ENCODE data around the gene VILL.

DNA sequence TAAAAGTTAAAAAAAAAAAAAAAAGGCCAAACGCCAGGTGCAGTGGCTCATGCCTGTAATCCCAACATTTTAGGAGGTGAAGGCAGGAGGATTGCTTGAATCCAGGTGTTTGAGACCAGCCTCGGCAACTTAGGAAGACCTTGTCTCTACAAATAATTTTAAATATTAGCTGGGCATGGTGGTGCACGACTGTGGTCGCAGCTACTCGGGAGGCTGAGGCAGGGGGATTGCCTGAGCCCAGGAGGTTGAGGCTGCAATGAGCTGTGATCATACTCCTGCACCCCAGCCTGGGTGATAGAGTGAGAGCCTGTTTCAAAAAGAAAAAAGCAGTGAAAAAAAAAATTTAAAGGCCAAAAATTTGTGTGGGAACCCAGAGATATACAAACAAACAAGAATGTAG is 45.7 kb downstream of the VILL start:
- TF ChIP-seq, protein P1, sequence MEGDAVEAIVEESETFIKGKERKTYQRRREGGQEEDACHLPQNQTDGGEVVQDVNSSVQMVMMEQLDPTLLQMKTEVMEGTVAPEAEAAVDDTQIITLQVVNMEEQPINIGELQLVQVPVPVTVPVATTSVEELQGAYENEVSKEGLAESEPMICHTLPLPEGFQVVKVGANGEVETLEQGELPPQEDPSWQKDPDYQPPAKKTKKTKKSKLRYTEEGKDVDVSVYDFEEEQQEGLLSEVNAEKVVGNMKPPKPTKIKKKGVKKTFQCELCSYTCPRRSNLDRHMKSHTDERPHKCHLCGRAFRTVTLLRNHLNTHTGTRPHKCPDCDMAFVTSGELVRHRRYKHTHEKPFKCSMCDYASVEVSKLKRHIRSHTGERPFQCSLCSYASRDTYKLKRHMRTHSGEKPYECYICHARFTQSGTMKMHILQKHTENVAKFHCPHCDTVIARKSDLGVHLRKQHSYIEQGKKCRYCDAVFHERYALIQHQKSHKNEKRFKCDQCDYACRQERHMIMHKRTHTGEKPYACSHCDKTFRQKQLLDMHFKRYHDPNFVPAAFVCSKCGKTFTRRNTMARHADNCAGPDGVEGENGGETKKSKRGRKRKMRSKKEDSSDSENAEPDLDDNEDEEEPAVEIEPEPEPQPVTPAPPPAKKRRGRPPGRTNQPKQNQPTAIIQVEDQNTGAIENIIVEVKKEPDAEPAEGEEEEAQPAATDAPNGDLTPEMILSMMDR (conservative IDR thresholded peaks at IDR 0.05; ENCODE audit: low read length) = no peak
- TF ChIP-seq EZH2phosphoT487 (IDR thresholded peaks at IDR 0.05; ENCODE audit: borderline replicate concordance, low read depth, low read length) = no peak

Data from OCI-LY7 (cell line).